Superior temporal gyrus (tissue), 1 donor: ENCODE data around the gene MCEMP1.

Experiments
- DNase-seq: peaks from one replicate; pipeline ENCODE4 v3.0.0-alpha.2; 2016; ENCODE audit errors: extremely low spot score

Gene MCEMP1

GRCh38 chr19:7729211-7729610 is 52.3 kb downstream of the MCEMP1 start:
- DNase-seq, result no peak
